ENCODE measurements around the gene MAST1. TPM values are rescaled to one million over a fixed set of nuclear protein-coding genes. Genes with fewer than 3 reads are reported as not detected.
"Not testable (repeated sequence)": the region's sequence is repeated elsewhere in the genome, so short reads cannot be mapped to it uniquely, and the experiment has no call there.

Gene MAST1
- total RNA-seq, 4 donors from 2014 or later, result 0.56 TPM; not detected in 3

DNA sequence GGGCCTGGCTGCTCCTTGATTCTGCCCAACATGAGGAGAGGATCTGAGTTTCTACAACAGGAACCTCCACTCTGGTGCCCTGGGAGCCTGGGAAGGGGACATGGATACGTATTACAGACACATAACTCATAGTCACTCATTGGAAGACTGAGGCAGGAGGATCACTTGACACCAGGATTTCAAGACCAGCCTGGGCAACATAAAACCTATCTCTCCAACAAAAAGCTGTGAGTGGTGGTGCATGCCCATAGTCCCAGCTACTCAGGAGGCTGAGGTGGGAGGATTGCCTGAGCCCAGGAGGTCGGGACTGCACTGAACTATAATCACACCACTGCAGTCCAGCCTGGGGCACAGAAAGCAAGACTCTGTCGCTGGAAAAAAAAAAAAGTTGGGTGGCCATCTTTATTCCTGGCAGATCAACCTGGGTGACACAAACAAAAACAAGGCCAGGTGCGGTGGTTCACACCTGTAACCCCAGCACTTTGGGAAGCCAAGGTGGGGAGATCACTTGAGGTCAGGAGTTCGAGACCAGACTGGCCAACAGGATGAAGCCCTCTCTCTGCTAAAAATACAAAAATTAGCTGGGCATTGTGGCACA, 49.8 kb downstream of the MAST1 start:
- intact Hi-C loops (cut with DNase I), result loop anchor here (10.0 kb wide), 1 partner anchor 47 kb away; the partner anchor contains the start of genes CALR and FARSA

DNA sequence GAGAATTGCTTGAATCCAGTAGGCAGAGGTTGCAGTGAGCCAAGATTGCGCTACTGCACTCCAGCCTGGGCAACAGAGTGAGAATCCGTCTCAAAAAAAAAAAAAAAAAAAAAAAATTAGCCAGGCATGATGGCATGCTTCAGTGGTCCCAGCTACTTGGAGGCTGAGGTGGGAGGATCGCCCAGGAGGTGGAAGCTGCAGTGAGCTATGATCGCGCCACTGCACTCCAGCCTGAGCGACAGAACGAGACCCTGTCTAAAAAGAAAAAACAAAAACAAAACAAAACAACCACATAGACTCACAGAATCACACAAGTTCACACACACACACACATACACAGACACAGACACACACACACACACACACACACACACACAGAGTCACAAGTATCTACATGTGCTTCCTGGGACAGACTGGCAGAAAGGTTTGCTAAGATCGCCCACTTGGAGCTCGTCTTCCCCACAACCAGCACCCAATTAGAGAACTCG, 52.0 kb downstream of the MAST1 start:
- H3K9me3 ChIP-seq; H3K27ac ChIP-seq; intact Hi-C loops (cut with DNase I); H3K27me3 ChIP-seq; H3K4me3 ChIP-seq (replicated peaks in 1 of 3); DNase-seq: not testable (repeated sequence)
- Histone ChIP-seq H3K36me3 (peaks cover 0 to 11% of the 10 kb centered on the region in 2 donors), H3K4me1 (peaks cover 15 to 16% of the 10 kb centered on the region in 2 donors)
- WGBS, 2 donors, result 19% methylated on average over 10 of the region's 10 CpGs

More for the DNA sequence above, 49.8 kb downstream of the MAST1 start:
- no peak for TF ChIP-seq POLR2A (IDR thresholded peaks at IDR 0.05)
- TF ChIP-seq, protein P1, sequence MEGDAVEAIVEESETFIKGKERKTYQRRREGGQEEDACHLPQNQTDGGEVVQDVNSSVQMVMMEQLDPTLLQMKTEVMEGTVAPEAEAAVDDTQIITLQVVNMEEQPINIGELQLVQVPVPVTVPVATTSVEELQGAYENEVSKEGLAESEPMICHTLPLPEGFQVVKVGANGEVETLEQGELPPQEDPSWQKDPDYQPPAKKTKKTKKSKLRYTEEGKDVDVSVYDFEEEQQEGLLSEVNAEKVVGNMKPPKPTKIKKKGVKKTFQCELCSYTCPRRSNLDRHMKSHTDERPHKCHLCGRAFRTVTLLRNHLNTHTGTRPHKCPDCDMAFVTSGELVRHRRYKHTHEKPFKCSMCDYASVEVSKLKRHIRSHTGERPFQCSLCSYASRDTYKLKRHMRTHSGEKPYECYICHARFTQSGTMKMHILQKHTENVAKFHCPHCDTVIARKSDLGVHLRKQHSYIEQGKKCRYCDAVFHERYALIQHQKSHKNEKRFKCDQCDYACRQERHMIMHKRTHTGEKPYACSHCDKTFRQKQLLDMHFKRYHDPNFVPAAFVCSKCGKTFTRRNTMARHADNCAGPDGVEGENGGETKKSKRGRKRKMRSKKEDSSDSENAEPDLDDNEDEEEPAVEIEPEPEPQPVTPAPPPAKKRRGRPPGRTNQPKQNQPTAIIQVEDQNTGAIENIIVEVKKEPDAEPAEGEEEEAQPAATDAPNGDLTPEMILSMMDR (IDR thresholded peaks at IDR 0.05), result no peak
- Histone ChIP-seq H3K9me3 (no peaks in the 10 kb centered on the region), H3K4me1 (peaks cover 22 to 24% of the 10 kb centered on the region in 2 donors), H3K27me3 (no peaks in the 10 kb centered on the region), H3K27ac (no peak overlapping the region), H3K36me3 (no peaks in the 10 kb centered on the region), H3K4me3 (replicated peaks in 1 of 3) (no peak overlapping the region)
- WGBS, 2 donors, result 71 to 77% methylated on average over 5 of the region's 5 CpGs
- DNase-seq, result no peak

GRCh38 chr19:12890787-12891552, 52.7 kb downstream of the MAST1 start, which contains the start of gene GCDH:
Gene GCDH (plus strand): TSS chr19:12891160. CDS start chr19:12891305, 145 bp downstream.
- H3K9me3 ChIP-seq, result no peaks in the 10 kb centered on the region
- H3K27ac ChIP-seq, result peak within 1 kb of the TSS in 1 of 3 donors; percentile 24
- DNase-seq, result peak; percentile 99
- H3K4me1 ChIP-seq, result peaks cover 10 to 11% of the 10 kb centered on the region in 2 donors
- peak in 1 of 2 donors; percentile 78 for TF ChIP-seq POLR2A (IDR thresholded peaks at IDR 0.05)
- TF ChIP-seq, protein P1 (IDR thresholded peaks at IDR 0.05), result peak in 1 of 6 experiments; percentile 23
- WGBS, 2 donors, result 0 to 1% methylated on average over 35 to 36 of the region's 49 CpGs
- intact Hi-C loops (cut with DNase I), result no loop called here
- H3K4me3 ChIP-seq (replicated peaks in 1 of 3), result peak within 1 kb of the TSS; percentile 44 to 71 (median 55)
- no peaks in the 10 kb centered on the region for H3K27me3 ChIP-seq
- H3K36me3 ChIP-seq, result peaks cover 0 to 11% of the 10 kb centered on the region in 2 donors

DNA sequence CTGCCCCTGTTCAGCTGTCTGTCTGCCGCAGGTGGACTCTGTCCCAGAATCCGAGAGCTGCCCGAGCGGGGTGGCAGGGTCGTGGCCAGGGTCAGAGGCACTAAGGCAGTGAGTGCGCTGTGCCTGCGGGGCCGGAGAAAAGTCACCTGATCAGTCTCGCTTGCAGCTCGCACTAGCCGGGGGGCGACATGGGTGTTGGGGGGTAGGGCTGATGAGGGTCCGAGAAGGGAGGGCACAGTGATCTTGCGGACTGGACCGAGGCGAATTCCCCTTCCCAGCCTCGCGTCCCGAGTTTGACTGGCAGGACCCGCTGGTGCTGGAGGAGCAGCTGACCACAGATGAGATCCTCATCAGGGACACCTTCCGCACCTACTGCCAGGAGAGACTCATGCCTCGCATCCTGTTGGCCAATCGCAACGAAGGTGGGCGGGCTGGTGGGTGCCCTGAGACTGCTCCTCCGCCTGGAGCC, 53.3 kb downstream of the MAST1 start:
- WGBS, 2 donors, result 7 to 11% methylated on average over 14 to 18 of the region's 26 CpGs
- Histone ChIP-seq H3K4me3 (replicated peaks in 1 of 3) (peak overlapping the region; percentile 44 to 71 (median 55)), H3K4me1 (peaks cover 10% of the 10 kb centered on the region in 2 donors), H3K27me3 (no peaks in the 10 kb centered on the region), H3K36me3 (peaks cover 0 to 11% of the 10 kb centered on the region in 2 donors), H3K27ac (peak overlapping the region in 1 of 3 donors; percentile 24), H3K9me3 (no peaks in the 10 kb centered on the region)
- no peak for DNase-seq
- TF ChIP-seq, protein P1 (IDR thresholded peaks at IDR 0.05), result no peak
- no peak for TF ChIP-seq POLR2A (IDR thresholded peaks at IDR 0.05)
- intact Hi-C loops (cut with DNase I), result no loop called here

- Histone ChIP-seq H3K4me3 (replicated peaks in 1 of 3) (no peak overlapping the region), H3K36me3 (peaks cover 3 to 15% of the 10 kb centered on the region in 2 donors), H3K9me3 (no peaks in the 10 kb centered on the region), H3K4me1 (peaks cover 10% of the 10 kb centered on the region in 2 donors), H3K27ac (no peak overlapping the region), H3K27me3 (no peaks in the 10 kb centered on the region)
- no peak for DNase-seq
- TF ChIP-seq POLR2A (IDR thresholded peaks at IDR 0.05), result no peak
- TF ChIP-seq, protein P1 (IDR thresholded peaks at IDR 0.05), result no peak
- intact Hi-C loops (cut with DNase I), result no loop called here
- 96 to 100% methylated on average over 2 to 5 of the region's 5 CpGs for WGBS, 2 donors
These were observed 55.3 kb downstream of the MAST1 start for GRCh38 chr19:12893582-12893981.

Measured in thyroid gland (tissue), 4 donors.